CD4-positive, alpha-beta memory T cell (primary cell): ENCODE measurements around the gene TMED6. TPM values are rescaled to one million over a fixed set of nuclear protein-coding genes. Genes with fewer than 3 reads are reported as not detected.

ENCODE experiments used
- CTCF ChIA-PET: fragments of 350-600 bp; sonication (Branson Sonifier 250); formaldehyde crosslinking; loops from one replicate; lab custom pipeline; 2021; ENCODE audit warnings: inconsistent platforms; ENCODE audit not compliant: partially characterized antibody; lab: Charles Lee
- POLR2A ChIA-PET: fragments of 350-600 bp; sonication (Branson Sonifier 250); formaldehyde crosslinking; loops from one replicate; lab custom pipeline; 2021; ENCODE audit not compliant: partially characterized antibody; lab: Charles Lee
- DNase-seq, 5 donors: peaks; one replicate each; pipeline versions ENCODE4 v3.0.0 to v3.0.0-alpha.2; 2020 to 2022; ENCODE audit warnings: mixed read lengths in 1 of 5
- H3K27ac ChIP-seq: one replicate; pipeline ENCODE4 v1.7.0; 2013; ENCODE audit warnings: low read depth, low read length
- H3K27me3 ChIP-seq: 2 replicates; pipeline ENCODE4 v1.7.0; 2013; ENCODE audit warnings: mild to moderate bottlenecking, low read length, moderate library complexity; ENCODE audit not compliant: insufficient read depth
- H3K36me3 ChIP-seq: 2 replicates; pipeline ENCODE4 v1.7.0; 2013; ENCODE audit warnings: mild to moderate bottlenecking, low read length, moderate library complexity; ENCODE audit not compliant: insufficient read depth
- H3K4me1 ChIP-seq: 2 replicates; pipeline ENCODE4 v1.7.0; 2013; ENCODE audit warnings: mild to moderate bottlenecking, low read length, moderate library complexity; ENCODE audit not compliant: insufficient read depth
- H3K4me3 ChIP-seq, 2 donors: one replicate each; pipeline ENCODE4 v1.7.0; 2013; ENCODE audit warnings: low read length in 2 of 2, mild to moderate bottlenecking in 1 of 2
- H3K9me3 ChIP-seq, 2 donors: one replicate each; pipeline ENCODE4 v1.7.0; 2013; ENCODE audit warnings: low read length in 2 of 2, control low read depth in 1 of 2; ENCODE audit not compliant: control insufficient read depth in 1 of 2
- H3K27ac Mint-ChIP-seq, 7 donors: one replicate each; pipeline ENCODE4 v1.8.0; 2020 to 2021; ENCODE audit warnings: mixed read lengths in 7 of 7, mild to moderate bottlenecking in 6 of 7, inconsistent platforms in 3 of 7, moderate library complexity in 3 of 7
- H3K27me3 Mint-ChIP-seq, 2 donors: one replicate each; pipeline ENCODE4 v1.8.0; 2020 to 2021; ENCODE audit warnings: mixed read lengths in 2 of 2
- H3K36me3 Mint-ChIP-seq, 2 donors: one replicate each; pipeline ENCODE4 v1.8.0; 2020 to 2021; ENCODE audit warnings: mixed read lengths in 2 of 2, inconsistent platforms in 1 of 2, mild to moderate bottlenecking in 1 of 2
- H3K4me1 Mint-ChIP-seq, 4 donors: one replicate each; pipeline ENCODE4 v1.8.0; 2020 to 2021; ENCODE audit warnings: mixed read lengths in 4 of 4, mild to moderate bottlenecking in 1 of 4
- H3K4me3 Mint-ChIP-seq, 8 donors: one replicate each; pipeline ENCODE4 v1.8.0; 2020 to 2021; ENCODE audit warnings: mixed read lengths in 8 of 8, mild to moderate bottlenecking in 7 of 8, moderate library complexity in 6 of 8, inconsistent platforms in 3 of 8
- H3K9me3 Mint-ChIP-seq, 8 donors: one replicate each; pipeline ENCODE4 v1.8.0; 2020 to 2021; ENCODE audit warnings: mixed read lengths in 8 of 8, mild to moderate bottlenecking in 5 of 8, inconsistent platforms in 3 of 8, moderate library complexity in 1 of 8
- intact Hi-C: fragments of 100-400 bp; cut with micrococcal nuclease; formaldehyde crosslinking; loops from one replicate; pipeline ENCODE4 v1.15.1; 2023
- polyA plus RNA-seq, 2 donors: library from polyadenylated mRNA; unstranded; fragments of 300-500 nt; fragmentation: Illumina TruSeq; gene quantifications; one replicate each; pipeline ENCODE4 v1.2.3, GENCODE V29; 2021
- total RNA-seq, 2 experiments: library from RNA; stranded (reverse); gene quantifications; one replicate each; pipeline ENCODE4 v1.2.3, GENCODE V29; 2021

The TMED6 gene
- total and polyA plus RNA-seq, 4 experiments from 2014 or later: 0.30 to 5.4 (median 2.5) TPM; not detected in 1

DNA sequence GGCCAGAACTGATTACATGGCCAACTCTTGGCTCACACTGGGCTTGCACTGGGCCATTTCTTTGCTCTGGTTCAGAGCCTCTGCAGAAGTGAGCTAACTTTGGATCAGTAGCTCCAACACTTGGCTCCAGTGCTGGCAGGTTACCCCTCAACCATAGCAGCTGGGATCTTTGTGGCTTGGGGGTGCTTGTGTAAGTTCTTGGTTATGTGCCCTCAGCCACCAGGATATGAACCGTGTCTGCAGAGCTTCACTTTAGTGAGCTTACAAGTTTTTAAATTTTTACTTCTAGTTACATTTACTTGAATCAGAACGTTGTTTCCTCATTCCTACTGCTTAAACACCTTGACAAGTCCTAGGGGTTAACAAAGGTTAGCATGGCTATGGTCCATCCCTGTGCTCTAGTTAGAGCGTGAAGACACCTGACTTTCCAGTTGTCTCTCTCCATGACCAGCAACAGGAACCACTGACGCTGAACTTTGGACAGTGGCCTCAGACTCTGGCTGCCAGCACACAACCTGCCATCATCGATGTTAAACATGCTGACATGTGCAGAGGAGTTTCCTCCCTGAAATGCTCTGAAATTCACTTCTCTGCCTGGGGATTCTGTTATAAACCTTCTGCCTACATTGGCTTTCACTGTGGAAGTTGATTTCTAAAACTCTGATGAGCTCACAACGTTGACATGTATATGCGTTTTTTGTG is 25.3 kb downstream of the TMED6 start:
- intact Hi-C loops: no loop called here
- no peaks in the 10 kb centered on the region for H3K27me3 Mint-ChIP-seq
- H3K4me3 Mint-ChIP-seq: peak overlapping the region in 4 of 8 donors; percentile 13 to 51 (median 39)
- no peak overlapping the region for H3K4me3 ChIP-seq
- peaks cover 25 to 50% (median 38%) of the 10 kb centered on the region in 4 donors for H3K4me1 Mint-ChIP-seq
- no peak overlapping the region for H3K27ac ChIP-seq
- peaks cover 45% of the 10 kb centered on the region for H3K4me1 ChIP-seq
- ChIA-PET POLR2A (interaction anchor here (0.9 to 6.3 kb wide), 4 partner anchors 9 to 15 kb away, joined by 3 to 116 read pairs (median 22); partner anchors contain the start of genes COG8 and NIP7), CTCF (interaction anchor here (0.7 to 2.6 kb wide), 5 partner anchors 8 to 15 kb away, joined by 3 to 6 read pairs (median 3); partner anchors contain the start of gene COG8)
- H3K27me3 ChIP-seq: no peaks in the 10 kb centered on the region
- peaks cover 40% of the 10 kb centered on the region for H3K36me3 ChIP-seq
- no peak for DNase-seq
- H3K9me3 ChIP-seq: no peaks in the 10 kb centered on the region
- no peaks in the 10 kb centered on the region for H3K9me3 Mint-ChIP-seq
- peak overlapping the region; percentile 28 to 87 (median 51) for H3K27ac Mint-ChIP-seq
- peaks cover 13 to 50% of the 10 kb centered on the region in 2 donors for H3K36me3 Mint-ChIP-seq

- CTCF ChIA-PET: interaction anchor here (1.1 to 2.6 kb wide), 3 partner anchors 10 to 16 kb away, joined by 3 to 6 read pairs (median 3); partner anchors contain the start of gene COG8
- intact Hi-C loops: no loop called here
- peak overlapping the region in 4 of 7 donors; percentile 13 to 61 (median 34) for H3K27ac Mint-ChIP-seq
Measured at GRCh38 chr16:69325784-69326171, 25.8 kb downstream of the TMED6 start.

DNA sequence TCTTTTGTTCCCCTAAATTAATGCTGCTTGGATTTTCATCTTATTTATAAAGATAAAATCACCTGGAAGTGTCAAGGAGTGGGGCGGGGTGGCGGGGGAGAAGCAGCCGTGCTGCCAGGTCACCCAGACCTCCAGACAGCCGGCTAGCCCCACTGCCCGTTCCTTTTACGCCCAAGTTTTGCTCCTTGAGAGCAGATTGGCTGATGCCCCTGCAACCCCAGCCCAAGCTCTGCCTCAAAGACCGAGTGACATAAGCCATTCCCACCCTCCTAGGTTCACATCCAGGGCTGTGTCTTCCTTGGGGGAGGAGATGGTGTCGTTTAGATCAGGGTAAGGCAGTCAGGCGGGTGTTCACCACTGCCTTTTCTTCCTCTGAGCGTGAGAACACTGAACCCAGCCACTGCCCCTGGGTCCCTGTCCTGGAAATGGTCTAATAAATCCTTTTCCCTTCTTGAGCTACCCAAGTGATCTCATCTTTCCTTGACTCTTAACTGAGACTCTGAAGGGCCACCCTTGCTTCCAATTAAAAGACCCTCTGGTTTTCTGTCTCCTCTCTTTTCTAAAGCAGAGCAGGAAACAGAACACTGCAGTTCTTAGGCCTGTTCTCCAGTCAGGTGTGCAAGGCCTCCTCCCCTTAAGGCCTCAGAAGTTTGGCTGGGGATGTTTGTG is 26.9 kb downstream of the TMED6 start:
- POLR2A ChIA-PET: interaction anchor here (1.0 kb wide), 1 partner anchor 14 kb away, joined by 3 read pairs; no protein-coding TSS in a partner anchor
- CTCF ChIA-PET: no interaction called here
- intact Hi-C loops: no loop called here
- Mint-ChIP-seq H3K36me3 (peaks cover 19 to 59% of the 10 kb centered on the region in 2 donors), H3K27ac (peak overlapping the region in 2 of 7 donors; percentile 47 to 62), H3K9me3 (no peaks in the 10 kb centered on the region), H3K27me3 (no peaks in the 10 kb centered on the region), H3K4me3 (no peak overlapping the region), H3K4me1 (peaks cover 25 to 49% (median 37%) of the 10 kb centered on the region in 4 donors)
- Histone ChIP-seq H3K4me1 (peaks cover 41% of the 10 kb centered on the region), H3K27ac (no peak overlapping the region), H3K4me3 (no peak overlapping the region), H3K36me3 (peaks cover 56% of the 10 kb centered on the region), H3K9me3 (no peaks in the 10 kb centered on the region), H3K27me3 (no peaks in the 10 kb centered on the region)
- no peak for DNase-seq

More at GRCh38 chr16:69325784-69326171, 25.8 kb downstream of the TMED6 start:
- DNase-seq: no peak
- no peaks in the 10 kb centered on the region for H3K9me3 ChIP-seq
- H3K36me3 Mint-ChIP-seq: peaks cover 16 to 55% of the 10 kb centered on the region in 2 donors
- no peaks in the 10 kb centered on the region for H3K27me3 ChIP-seq
- H3K4me1 ChIP-seq: peaks cover 41% of the 10 kb centered on the region
- POLR2A ChIA-PET: interaction anchor here (0.9 to 6.3 kb wide), 4 partner anchors 9 to 14 kb away, joined by 3 to 116 read pairs (median 22); partner anchors contain the start of genes COG8 and NIP7
- no peak overlapping the region for H3K4me3 ChIP-seq
- H3K9me3 Mint-ChIP-seq: no peaks in the 10 kb centered on the region
- peaks cover 25 to 50% (median 38%) of the 10 kb centered on the region in 4 donors for H3K4me1 Mint-ChIP-seq
- H3K36me3 ChIP-seq: peaks cover 45% of the 10 kb centered on the region
- no peaks in the 10 kb centered on the region for H3K27me3 Mint-ChIP-seq
- no peak overlapping the region for H3K27ac ChIP-seq
- H3K4me3 Mint-ChIP-seq: peak overlapping the region in 1 of 8 donors; percentile 7

DNA sequence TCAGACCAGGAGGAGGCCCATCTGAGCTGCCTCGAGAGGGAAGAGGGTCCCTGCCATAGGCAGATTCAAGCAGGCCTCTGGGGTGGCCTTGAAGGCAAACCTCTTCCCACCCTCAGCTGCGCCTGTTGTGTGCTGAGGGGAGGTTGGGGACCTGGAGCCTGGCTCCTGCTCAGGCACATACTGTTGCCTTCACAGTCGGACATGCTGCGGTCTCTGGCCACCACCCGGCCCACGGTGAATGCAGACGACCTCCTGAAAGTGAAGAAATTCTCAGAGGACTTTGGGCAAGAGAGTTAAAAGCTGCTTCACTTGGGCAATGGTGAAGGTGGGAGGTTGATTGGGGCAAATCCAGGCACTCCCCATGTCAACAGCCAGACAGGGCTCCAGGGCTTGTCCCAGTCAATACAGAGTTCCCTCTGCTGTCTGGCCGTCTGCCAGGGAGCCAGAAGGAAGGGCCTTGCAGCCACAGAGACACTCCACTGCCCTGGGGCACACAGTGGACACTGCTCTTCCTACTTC is 27.5 kb downstream of the TMED6 start:
- Mint-ChIP-seq H3K27ac (peak overlapping the region in 1 of 7 donors; percentile 62), H3K36me3 (peaks cover 26 to 65% of the 10 kb centered on the region in 2 donors), H3K4me1 (peaks cover 22 to 43% (median 32%) of the 10 kb centered on the region in 4 donors), H3K27me3 (no peaks in the 10 kb centered on the region), H3K4me3 (no peak overlapping the region), H3K9me3 (no peaks in the 10 kb centered on the region)
- ChIA-PET CTCF (no interaction called here), POLR2A (interaction anchor here (1.0 kb wide), 1 partner anchor 15 kb away, joined by 3 read pairs; no protein-coding TSS in a partner anchor)
- Histone ChIP-seq H3K4me3 (no peak overlapping the region), H3K27ac (no peak overlapping the region), H3K27me3 (no peaks in the 10 kb centered on the region), H3K36me3 (peaks cover 62% of the 10 kb centered on the region), H3K4me1 (peaks cover 34% of the 10 kb centered on the region), H3K9me3 (no peaks in the 10 kb centered on the region)
- intact Hi-C loops: no loop called here
- no peak for DNase-seq

- intact Hi-C loops: no loop called here
- Mint-ChIP-seq H3K4me3 (no peak overlapping the region), H3K36me3 (peaks cover 28 to 65% of the 10 kb centered on the region in 2 donors), H3K4me1 (peaks cover 17 to 36% (median 25%) of the 10 kb centered on the region in 4 donors), H3K9me3 (no peaks in the 10 kb centered on the region), H3K27me3 (no peaks in the 10 kb centered on the region), H3K27ac (peak overlapping the region in 1 of 7 donors; percentile 12)
- ChIA-PET POLR2A (no interaction called here), CTCF (no interaction called here)
- Histone ChIP-seq H3K27me3 (no peaks in the 10 kb centered on the region), H3K4me1 (peaks cover 28% of the 10 kb centered on the region), H3K9me3 (no peaks in the 10 kb centered on the region), H3K27ac (no peak overlapping the region), H3K36me3 (peaks cover 69% of the 10 kb centered on the region), H3K4me3 (no peak overlapping the region)
- no peak for DNase-seq
Measured at GRCh38 chr16:69323415-69323814, 28.2 kb downstream of the TMED6 start.

- peaks cover 74% of the 10 kb centered on the region for H3K36me3 ChIP-seq
- peaks cover 17% of the 10 kb centered on the region for H3K4me1 ChIP-seq
- H3K4me3 Mint-ChIP-seq: no peak overlapping the region
- H3K4me3 ChIP-seq: no peak overlapping the region
- peaks cover 28 to 65% of the 10 kb centered on the region in 2 donors for H3K36me3 Mint-ChIP-seq
- no peak overlapping the region for H3K27ac ChIP-seq
- peaks cover 12 to 28% (median 19%) of the 10 kb centered on the region in 4 donors for H3K4me1 Mint-ChIP-seq
- ChIA-PET CTCF (no interaction called here), POLR2A (interaction anchor here (1.3 kb wide), 1 partner anchor 11 kb away, joined by 3 read pairs; no protein-coding TSS in a partner anchor)
- peak overlapping the region in 1 of 7 donors; percentile 51 for H3K27ac Mint-ChIP-seq
- intact Hi-C loops: no loop called here
- H3K9me3 Mint-ChIP-seq: peaks cover 0 to 3% (median 0%) of the 10 kb centered on the region in 8 donors
- H3K9me3 ChIP-seq: no peaks in the 10 kb centered on the region
- H3K27me3 ChIP-seq: no peaks in the 10 kb centered on the region
- no peak for DNase-seq
- H3K27me3 Mint-ChIP-seq: no peaks in the 10 kb centered on the region
Measured at GRCh38 chr16:69322343-69322742, 29.2 kb downstream of the TMED6 start.
